Neural cell (in vitro differentiated cells): ENCODE measurements around the gene OR51E1.

Experiments
- CTCF ChIP-seq: fragments of 450-650 bp; IDR thresholded peaks from 2 replicates; pipeline ENCODE4 v1.5.1; 2014; ENCODE audit warnings: antibody characterized with exemption, mild to moderate bottlenecking, moderate library complexity; ENCODE audit not compliant: poor library complexity, severe bottlenecking
- POLR2AphosphoS5 ChIP-seq: IDR thresholded peaks from 2 replicates; pipeline ENCODE4 v1.6.1; 2012
- SMC3 ChIP-seq: fragments of 450-650 bp; conservative IDR thresholded peaks from 2 replicates; pipeline ENCODE4 v1.6.1; 2014; ENCODE audit warnings: antibody characterized with exemption, mild to moderate bottlenecking, moderate library complexity; ENCODE audit not compliant: poor library complexity

GRCh38 chr11:4615856-4616444, 27.8 kb upstream of the OR51E1 start:
- TF ChIP-seq POLR2AphosphoS5 = no peak
- no peak for TF ChIP-seq SMC3
- no peak for TF ChIP-seq CTCF
